RWPE1 (cell line): ENCODE results near the gene TAF13.
"Not testable (repeated sequence)": the region's sequence is repeated elsewhere in the genome, so short reads cannot be mapped to it uniquely, and the experiment has no call there.

Experiments
- CTCF ChIA-PET: fragments of 350-600 bp; sonication (Branson Sonifier 250); formaldehyde crosslinking; extraction: SDS; loops from one replicate; lab custom pipeline; 2021; lab: Yijun Ruan, JAX
- POLR2A ChIA-PET: fragments of 400-600 bp; formaldehyde crosslinking; extraction: SDS; loops from one replicate; lab custom pipeline; 2020; ENCODE audit warnings: antibody characterized with exemption; ENCODE audit not compliant: low non-redundant PET; lab: Yijun Ruan, JAX
- DNase-seq: peaks from one replicate; pipeline ENCODE4 v3.0.0; 2012; ENCODE audit warnings: low spot score
- H3K27ac ChIP-seq: fragments of 450-650 bp; 2 replicates; pipeline ENCODE4 v1.5.1; 2017
- CTCF ChIP-seq: fragments of 450-650 bp; conservative IDR thresholded peaks from 2 replicates; pipeline ENCODE4 v1.5.1; 2017; ENCODE audit warnings: low read depth, mild to moderate bottlenecking

The TAF13 gene

DNA sequence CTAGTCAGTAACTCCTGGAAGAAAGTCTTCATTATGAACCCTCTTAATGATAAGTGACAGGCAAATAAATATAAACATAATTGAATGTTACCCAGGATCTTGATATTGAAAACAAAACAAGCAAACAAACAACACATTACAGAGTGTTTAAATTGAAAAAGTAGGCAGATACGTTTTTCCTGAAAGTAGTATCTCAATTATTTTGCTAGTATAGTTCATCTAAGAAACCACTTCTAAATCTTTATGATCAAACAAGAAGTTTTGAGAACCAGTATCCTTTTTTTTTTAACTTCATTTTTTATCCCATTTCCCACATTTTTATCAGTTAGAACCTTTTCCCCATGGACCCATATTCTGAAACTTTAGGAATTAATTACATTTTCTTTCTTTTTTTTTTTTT, 30.2 kb downstream of the TAF13 start:
- no peak for DNase-seq
- TF ChIP-seq CTCF, result no peak
- no peak overlapping the region for H3K27ac ChIP-seq
- POLR2A ChIA-PET, result no interaction called here
- CTCF ChIA-PET, result no interaction called here

- POLR2A ChIA-PET, result interaction anchor here (0.5 to 1.5 kb wide), 3 partner anchors 31 to 73 kb away, joined by 3 to 4 read pairs (median 3); no protein-coding TSS in a partner anchor
- H3K27ac ChIP-seq, result peak within 1 kb of the TSS; percentile 88
- no peak for TF ChIP-seq CTCF
- CTCF ChIA-PET, result no interaction called here
- peak; percentile 97 for DNase-seq
These were observed 34.0 kb downstream of the TAF13 start, which contains the start of gene WDR47 for GRCh38 chr1:109041621-109042468. WDR47 (minus strand) TSS chr1:109042102; CDS start chr1:109023512, 18,590 bp downstream.

DNA sequence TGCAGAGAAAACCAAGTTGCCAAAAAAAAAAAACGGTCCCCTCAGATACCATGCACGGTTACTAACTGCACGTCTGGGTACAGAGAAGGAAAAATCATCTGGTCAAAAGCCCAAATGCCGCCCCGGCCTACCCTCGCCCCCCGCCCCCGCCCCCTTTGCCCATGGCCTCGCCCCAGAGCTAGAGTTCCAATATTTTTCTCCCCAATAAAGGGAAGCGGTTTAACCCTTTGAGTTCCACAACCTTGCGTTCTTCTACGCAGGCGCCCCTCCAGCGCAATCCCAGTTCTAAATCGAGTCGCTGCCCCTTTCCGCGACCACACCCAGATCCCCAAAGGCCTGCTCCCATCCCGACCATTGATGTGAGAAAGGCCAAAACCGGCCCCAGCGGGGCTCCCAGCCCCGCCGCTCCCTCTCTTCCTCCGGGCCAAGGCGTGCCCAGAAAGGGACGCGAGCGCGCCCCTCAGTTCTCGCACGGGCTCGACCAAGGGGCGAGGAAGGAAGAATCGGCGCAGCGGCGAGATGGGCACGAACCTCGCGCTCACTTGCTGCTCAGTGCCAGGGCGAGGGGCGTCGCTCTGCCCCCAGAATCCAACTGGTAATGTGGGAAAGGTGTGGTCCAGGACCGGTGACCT, 34.7 kb downstream of the TAF13 start:
- CTCF ChIA-PET, result no interaction called here
- DNase-seq, result peak; percentile 8

DNA sequence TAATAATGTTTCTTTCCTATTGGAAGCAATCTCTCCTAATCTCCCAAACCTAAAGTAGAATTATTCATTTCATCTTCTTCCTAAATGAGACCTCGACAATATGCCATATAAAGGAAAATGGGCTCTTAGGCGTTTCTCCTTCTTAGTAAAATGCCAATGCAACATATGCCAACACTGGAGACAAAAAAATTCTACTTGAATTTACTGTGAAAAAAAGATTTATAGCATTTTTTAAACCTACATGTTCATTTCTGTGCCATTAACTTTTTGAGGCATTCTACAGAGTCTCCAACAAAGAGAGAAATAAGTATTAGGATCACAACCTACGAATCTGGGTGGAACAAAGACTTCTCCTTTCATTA, 35.2 kb downstream of the TAF13 start:
- no peak for DNase-seq
- peak overlapping the region; percentile 88 for H3K27ac ChIP-seq
- TF ChIP-seq CTCF, result no peak
- POLR2A ChIA-PET, result interaction anchor here (0.7 kb wide), 1 partner anchor 43 kb away, joined by 7 read pairs; no protein-coding TSS in a partner anchor
- CTCF ChIA-PET, result no interaction called here

More for the DNA sequence above, 34.7 kb downstream of the TAF13 start:
- peak overlapping the region; percentile 88 for H3K27ac ChIP-seq
- TF ChIP-seq CTCF, result no peak
- POLR2A ChIA-PET, result no interaction called here

- POLR2A ChIA-PET, result interaction anchor here (0.6 to 0.7 kb wide), 2 partner anchors 261 to 833 kb away, joined by 3 to 5 read pairs; no protein-coding TSS in a partner anchor
- CTCF ChIA-PET, result no interaction called here
- no peak for DNase-seq
- TF ChIP-seq CTCF, result no peak
- no peak overlapping the region; the same call in 1 of the 2 replicates for H3K27ac ChIP-seq
These were observed 41.4 kb downstream of the TAF13 start for GRCh38 chr1:109034382-109034781.

DNA sequence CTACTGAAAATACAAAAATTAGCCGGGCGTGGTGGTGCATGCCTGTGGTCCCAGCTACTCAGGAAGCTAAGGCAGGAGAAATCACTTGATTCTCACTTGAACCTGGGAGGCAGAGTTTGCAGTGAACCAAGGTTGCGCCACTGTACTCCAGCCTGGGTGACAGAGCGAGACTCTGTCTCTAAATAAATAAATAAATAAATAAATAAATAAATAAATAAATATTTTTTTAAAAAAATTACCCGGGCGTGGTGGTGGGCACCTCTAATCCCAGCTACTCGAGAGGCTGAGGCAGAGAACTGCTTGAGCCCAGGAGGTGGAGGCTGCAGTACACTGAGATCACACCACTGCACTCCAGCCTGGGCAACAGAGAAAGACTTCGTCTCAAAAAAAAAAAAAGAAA, 46.3 kb downstream of the TAF13 start:
- CTCF ChIA-PET, result not testable (repeated sequence)

More for the DNA sequence above, 46.3 kb downstream of the TAF13 start:
- H3K27ac ChIP-seq, POLR2A ChIA-PET, DNase-seq: not testable (repeated sequence)
